Amniotic stem cell (primary cell): Measurements from ENCODE around the gene HIBCH.
"Not testable (repeated sequence)": the region's sequence is repeated elsewhere in the genome, so short reads cannot be mapped to it uniquely, and the experiment has no call there.

Source experiments
- DNase-seq: peaks from one replicate; lab custom pipeline; 2025; lab: John Stamatoyannopoulos, UW

Gene HIBCH

GRCh38 chr2:190184460-190184859 lies 135.2 kb downstream of the HIBCH start:
- DNase-seq = no peak

DNA sequence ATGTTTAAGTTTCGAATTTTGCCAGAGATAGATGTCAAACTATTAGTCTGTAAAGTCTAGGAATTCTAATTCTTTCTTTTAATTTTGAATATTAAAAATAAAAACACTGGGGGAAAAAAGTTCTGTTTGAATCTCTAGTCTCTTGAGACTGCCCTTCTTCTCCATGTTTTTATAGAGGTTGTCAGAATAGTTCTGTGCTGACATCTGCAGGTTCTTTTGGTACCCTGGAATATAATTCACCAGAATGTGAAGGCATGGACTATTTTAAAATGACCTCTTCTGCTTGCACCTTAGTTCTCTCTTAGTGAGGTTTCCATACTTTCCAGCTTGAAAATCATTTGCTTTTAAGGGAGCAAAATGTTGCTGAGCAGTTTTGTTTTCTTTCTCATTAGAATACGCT lies 136.1 kb downstream of the HIBCH start:
- DNase-seq = no peak

- DNase-seq = no peak
Observed at GRCh38 chr2:190182071-190182524, 137.5 kb downstream of the HIBCH start.

DNA sequence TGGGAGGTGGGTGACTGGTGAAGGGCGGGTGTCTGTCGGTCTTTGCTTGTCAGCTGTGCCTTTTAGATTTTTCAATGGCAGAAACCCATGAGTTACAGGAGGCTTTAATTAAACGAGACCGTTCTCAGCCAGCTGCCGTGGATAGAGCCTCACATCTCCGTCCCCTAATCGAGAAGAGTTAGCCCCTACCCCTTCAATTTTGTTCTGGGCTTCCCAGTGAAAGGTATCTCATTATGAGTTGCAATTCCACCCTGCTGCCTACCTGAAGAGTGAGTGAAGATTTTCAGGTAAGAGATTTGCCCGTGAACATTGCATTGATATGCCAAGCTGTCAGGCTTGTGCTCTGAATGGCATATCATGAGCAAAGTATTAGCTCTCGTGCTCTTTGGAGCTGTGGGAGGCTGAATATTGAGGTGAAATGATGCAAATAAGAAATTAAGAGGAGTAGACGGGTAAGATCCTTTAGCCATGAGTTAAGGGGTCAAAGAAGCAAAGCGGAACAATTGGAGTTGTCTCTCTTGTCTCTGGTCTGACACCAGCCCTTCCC lies 138.4 kb downstream of the HIBCH start:
- no peak for DNase-seq

GRCh38 chr2:190180313-190181122 lies 139.1 kb downstream of the HIBCH start:
- DNase-seq = no peak

GRCh38 chr2:190179754-190180312 lies 139.8 kb downstream of the HIBCH start:
- DNase-seq = no peak

DNA sequence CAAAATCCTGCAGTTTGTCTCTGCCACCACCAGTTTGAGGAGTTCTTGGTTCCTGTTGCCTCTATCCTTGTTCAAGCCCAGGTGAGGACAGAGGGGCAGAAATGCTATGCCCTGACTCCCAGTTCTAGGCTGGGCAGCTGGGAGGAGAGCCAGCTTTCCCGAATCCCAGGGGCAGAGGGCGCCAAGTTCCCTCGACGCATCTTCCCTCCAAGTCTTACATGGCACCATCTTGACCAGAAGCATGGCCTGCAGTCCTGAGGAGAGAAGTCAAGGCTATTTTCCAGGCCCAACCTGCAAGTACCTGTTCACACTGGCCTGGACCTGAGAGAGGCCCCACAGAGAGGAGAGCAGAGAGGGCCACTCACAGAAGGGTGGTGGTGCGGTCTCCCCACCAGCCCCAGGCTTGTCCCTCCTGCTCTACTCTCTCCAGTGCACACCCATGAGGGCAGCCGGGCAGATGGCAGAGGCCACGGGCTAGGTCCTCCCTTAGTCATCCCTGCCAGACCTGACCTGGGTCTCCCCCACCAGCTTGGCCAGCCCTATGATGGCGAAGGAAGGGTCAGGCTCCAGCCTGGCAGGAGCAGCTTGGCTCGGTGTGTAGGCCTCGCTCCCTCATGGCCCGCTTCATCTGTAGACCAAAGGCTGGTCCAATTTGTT lies 141.4 kb downstream of the HIBCH start:
- no peak for DNase-seq

- DNase-seq = no peak
Observed at GRCh38 chr2:190177249-190178040, 142.2 kb downstream of the HIBCH start.

- DNase-seq = no peak
Observed at GRCh38 chr2:190173392-190173791, 146.2 kb downstream of the HIBCH start.

DNA sequence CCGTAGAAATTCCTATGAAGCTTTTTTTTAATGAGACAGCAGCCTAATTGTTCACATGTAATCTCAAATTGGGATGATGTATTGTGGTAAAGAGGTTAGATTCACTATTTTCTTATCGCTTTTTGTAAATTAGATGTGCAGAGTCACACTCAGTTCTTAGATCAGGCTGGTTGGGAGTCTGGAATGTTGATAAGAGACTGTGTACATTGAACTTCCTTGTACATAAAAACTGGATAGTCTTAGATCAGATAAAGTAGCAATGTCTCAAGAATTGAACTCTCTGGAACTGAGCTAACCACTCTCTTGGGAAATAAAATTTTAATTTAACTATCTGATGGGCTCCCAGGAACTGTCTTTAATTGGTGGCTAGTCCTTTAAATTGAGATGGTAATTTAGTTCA lies 149.0 kb downstream of the HIBCH start:
- DNase-seq = no peak

DNA sequence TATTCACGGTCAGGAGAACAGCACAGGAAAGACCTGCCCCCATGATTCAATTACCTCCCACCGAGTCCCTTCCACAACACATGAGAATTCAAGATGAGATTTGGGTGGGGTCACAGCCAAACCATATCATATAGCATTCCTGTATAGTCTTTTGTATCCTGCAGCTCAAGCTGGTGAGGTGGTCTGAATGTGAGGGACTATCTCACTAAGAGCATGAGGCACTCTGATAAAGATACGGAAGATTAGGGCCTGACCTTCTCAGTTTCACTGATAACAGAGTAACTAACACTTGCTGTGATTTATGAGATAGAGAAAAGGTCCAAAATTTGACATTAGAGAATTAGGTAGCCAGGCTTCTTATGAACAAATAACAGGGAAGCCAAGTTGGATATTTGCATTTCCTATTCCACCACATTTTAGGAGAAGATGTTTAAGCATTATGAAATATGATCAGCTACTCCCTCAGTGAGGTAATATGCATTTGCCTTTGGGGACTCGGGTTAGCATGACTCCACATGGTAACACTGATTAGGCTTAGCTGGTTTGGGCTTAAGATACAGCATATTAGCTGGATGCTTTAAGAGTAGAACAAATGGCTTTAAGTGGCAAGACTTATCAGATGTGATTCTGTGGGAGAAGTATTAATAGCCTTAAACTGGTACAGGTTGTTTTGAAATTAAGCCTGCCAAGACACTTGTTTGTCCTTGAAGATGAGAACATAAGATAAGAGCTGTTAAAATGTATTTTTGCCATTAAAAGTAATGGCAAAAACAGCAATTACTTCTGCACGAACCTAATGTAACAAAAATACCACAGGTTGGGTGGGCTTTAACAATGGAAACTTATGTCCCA lies 150.2 kb downstream of the HIBCH start:
- DNase-seq = no peak

DNA sequence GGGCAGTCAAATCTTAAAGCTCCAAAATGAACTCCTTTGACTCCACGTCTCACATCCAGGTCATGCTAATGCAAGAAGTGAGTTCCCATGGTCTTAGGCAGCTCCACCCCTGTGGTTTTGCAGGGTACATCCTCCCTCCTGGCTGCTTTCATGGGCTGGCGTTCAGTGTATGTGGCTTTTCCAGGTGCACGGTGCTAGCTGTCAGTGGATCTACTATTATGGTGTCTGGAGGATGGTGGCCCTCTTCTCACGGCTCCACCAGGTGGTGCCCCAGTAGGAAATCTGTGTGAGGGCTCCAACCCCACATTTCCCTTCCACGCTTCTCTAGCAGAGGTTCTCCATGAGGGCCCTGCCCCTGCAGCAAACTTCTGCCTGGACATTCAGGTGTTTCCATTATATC lies 151.9 kb downstream of the HIBCH start:
- DNase-seq = no peak

DNA sequence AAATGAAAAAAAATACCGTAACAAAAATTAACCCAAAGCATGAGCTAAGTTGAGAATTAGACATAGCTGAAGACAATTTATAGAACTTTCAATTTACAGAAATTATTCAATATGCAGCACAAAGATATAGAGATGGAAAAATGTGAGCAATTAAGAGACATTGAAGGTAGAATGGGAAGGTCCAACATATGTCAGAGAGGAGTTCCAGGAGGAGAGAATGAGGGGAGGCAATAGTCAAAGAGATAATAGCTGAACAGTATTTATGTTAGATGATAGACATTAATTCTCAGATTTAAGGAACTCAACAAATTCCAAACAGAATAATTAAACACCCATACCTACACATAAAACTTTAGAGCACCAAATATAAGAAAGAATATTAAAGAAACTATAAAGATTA lies 154.1 kb downstream of the HIBCH start:
- no peak for DNase-seq

DNA sequence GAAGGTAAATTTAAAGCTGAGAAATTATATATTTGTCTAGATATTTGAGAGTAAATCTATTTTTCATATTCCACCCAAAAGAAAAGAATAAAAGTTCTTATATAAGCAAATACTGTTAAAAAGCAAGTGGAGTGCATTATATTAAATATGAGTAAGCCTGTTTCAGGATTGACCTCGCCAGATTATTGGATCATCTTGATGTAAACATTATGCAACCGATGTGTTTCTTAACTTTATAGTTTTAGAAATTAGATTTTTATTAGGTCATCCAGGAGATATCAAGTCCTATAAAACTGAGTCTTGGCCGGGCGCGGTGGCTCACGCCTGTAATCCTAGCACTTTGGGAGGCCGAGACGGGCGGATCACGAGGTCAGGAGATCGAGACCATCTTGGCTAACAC lies 156.8 kb downstream of the HIBCH start:
- no peak for DNase-seq

GRCh38 chr2:190159453-190159852 lies 160.2 kb downstream of the HIBCH start:
- DNase-seq = no peak

- no peak for DNase-seq
Observed at GRCh38 chr2:190158798-190159434, 160.7 kb downstream of the HIBCH start.

GRCh38 chr2:190157613-190158528 lies 161.8 kb downstream of the HIBCH start:
- DNase-seq = not testable (repeated sequence)

- DNase-seq = no peak
Observed at GRCh38 chr2:190156530-190157212, 163.0 kb downstream of the HIBCH start.
